Stimulated activated CD8-positive, alpha-beta memory T cell treated with anti-CD3 and anti-CD28 coated beads, Interleukin-2, amount 100 ng/mL, for 48 hours (primary cell): ENCODE results near the gene SCYL2.

ENCODE experiments used
- DNase-seq, 2 donors: peaks; one replicate each; pipeline ENCODE4 v3.0.0-alpha.2; 2020; ENCODE audit warnings: low read depth in 2 of 2

SCYL2 gene

GRCh38 chr12:100376161-100376560 is 109.2 kb downstream of the SCYL2 start:
- DNase-seq, result no peak

- DNase-seq, result no peak
Measured at GRCh38 chr12:100381379-100381778, 114.4 kb downstream of the SCYL2 start.

- no peak for DNase-seq
Measured at GRCh38 chr12:100382338-100382737, 115.4 kb downstream of the SCYL2 start.

- DNase-seq, result no peak
Measured at GRCh38 chr12:100383586-100384558, 116.9 kb downstream of the SCYL2 start.

- no peak for DNase-seq
Measured at GRCh38 chr12:100384559-100384935, 117.6 kb downstream of the SCYL2 start.

GRCh38 chr12:100388382-100388781 is 121.4 kb downstream of the SCYL2 start:
- no peak for DNase-seq
